Fibroblast of villous mesenchyme (primary cell): ENCODE measurements around the gene GNB1. TPM values are rescaled to one million over a fixed set of nuclear protein-coding genes. Genes with fewer than 3 reads are reported as not detected.

Source experiments
- DNase-seq: peaks from one replicate; pipeline ENCODE4 v3.0.0-alpha.2; 2010; ENCODE audit warnings: low read depth
- H3K4me3 ChIP-seq: 2 replicates; pipeline ENCODE4 v1.5.1; 2011; ENCODE audit warnings: low read depth, mild to moderate bottlenecking, low read length
- CTCF ChIP-seq: IDR thresholded peaks from 2 replicates; pipeline ENCODE4 v1.5.1; 2012; ENCODE audit warnings: low read depth, mild to moderate bottlenecking, low read length; ENCODE audit not compliant: insufficient read depth
- total RNA-seq: library from RNA; depleted of rRNA; stranded (reverse); fragments of >200 nt; gene quantifications from 2 replicates; pipeline ENCODE4 v1.2.3, GENCODE V29; 2012

Gene GNB1
- total RNA-seq, 1 donor: 124 TPM

DNA sequence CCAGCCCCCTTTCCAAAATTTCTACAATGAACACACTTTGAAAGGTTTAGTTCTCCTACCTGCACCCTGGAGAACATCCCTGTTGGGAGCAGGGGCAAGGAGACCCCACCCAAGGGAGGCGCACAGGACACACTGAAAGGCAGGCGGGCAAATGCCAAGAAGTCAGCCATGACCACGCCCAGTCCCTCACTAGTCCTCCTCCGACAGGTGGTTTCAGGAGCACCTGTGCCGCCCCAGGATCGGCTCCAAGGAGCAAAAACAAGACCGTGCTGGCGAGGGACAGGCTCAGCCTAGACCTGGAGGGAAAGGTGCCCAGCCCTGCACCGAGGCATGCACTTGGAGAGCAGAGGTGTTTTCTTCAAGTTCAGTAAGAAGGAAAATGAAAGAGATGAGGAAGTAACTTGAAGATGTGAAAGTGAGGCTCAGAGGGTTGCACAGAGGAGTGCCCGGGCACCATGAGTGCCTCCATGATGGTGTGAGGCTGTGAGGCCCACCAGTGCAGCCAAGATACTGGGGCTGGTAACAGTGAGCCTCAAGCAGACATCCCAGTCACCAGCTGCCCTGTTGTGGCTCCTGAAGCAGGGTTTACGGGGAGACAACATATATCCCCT, 93.1 kb downstream of the GNB1 start:
- H3K4me3 ChIP-seq: no peak overlapping the region
- DNase-seq: no peak
- TF ChIP-seq CTCF: no peak

GRCh38 chr1:1796466-1796865, 94.4 kb downstream of the GNB1 start:
- peak; percentile 35 for TF ChIP-seq CTCF
- no peak overlapping the region for H3K4me3 ChIP-seq
- no peak for DNase-seq

- no peak for TF ChIP-seq CTCF
- DNase-seq: no peak
Measured at GRCh38 chr1:1794999-1795398, 95.9 kb downstream of the GNB1 start.

GRCh38 chr1:1793481-1794244, 97.2 kb downstream of the GNB1 start:
- DNase-seq: no peak
- H3K4me3 ChIP-seq: no peak overlapping the region
- TF ChIP-seq CTCF: no peak

More at GRCh38 chr1:1794999-1795398, 95.9 kb downstream of the GNB1 start:
- no peak overlapping the region for H3K4me3 ChIP-seq

- no peak overlapping the region for H3K4me3 ChIP-seq
- TF ChIP-seq CTCF: peak; percentile 51
- DNase-seq: peak; percentile 77
Measured at GRCh38 chr1:1788646-1789431, 102.0 kb downstream of the GNB1 start.

DNA sequence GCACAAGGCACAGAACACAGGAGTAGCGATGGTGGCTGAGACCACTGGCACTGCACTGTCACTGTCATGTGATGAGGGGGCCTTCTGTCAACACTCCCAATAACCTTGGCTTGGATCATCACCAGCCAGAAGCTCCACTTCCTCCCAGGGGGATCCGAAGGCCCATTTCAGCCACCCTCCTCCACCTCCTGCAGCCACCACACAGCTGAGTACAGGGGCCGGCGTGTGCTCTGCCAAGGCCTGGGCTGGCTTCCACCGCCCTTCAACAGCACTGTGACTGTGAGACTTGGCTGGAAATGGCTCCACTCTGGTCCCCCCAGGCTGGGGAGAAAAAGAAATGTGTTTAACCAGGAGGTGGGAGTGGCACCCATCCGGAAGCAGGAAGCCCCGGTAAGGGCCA, 102.8 kb downstream of the GNB1 start:
- no peak for TF ChIP-seq CTCF
- DNase-seq: no peak
- no peak overlapping the region for H3K4me3 ChIP-seq
